ENCODE data around the gene MICAL3. TPM values are rescaled to one million over a fixed set of nuclear protein-coding genes. Genes with fewer than 3 reads are reported as not detected.

The MICAL3 gene
- total and polyA plus RNA-seq, 2 of the 8 experiments (the other 6 are each of a cell fraction or from before 2014, with no cell fraction given), result 8.3 to 41.8 TPM

- CTCF ChIA-PET (ENCODE audit: partially characterized antibody), result interaction anchor here (0.6 to 6.3 kb wide), 28 partner anchors 9 to 186 kb away, joined by 3 to 54 read pairs (median 5); partner anchors contain the start of gene PEX26
- Histone ChIP-seq H3K4me2 (ENCODE audit: insufficient read depth in 1 of 2, low read depth in 2 of 2, low read length in 2 of 2) (no peak overlapping the region), H4K8ac (ENCODE audit: extremely low read depth, insufficient read depth, low read length) (no peak overlapping the region), H3K27ac (ENCODE audit: low read depth, low read length) (no peak overlapping the region), H3K4me1 (replicated peaks in 1 of 4; ENCODE audit: control insufficient read depth in 3 of 4, insufficient read depth in 4 of 4, low read length in 3 of 4) (no peaks in the 10 kb centered on the region), H3K23me2 (ENCODE audit: low read depth, low read length) (no peaks in the 10 kb centered on the region), H3K4ac (replicated peaks; ENCODE audit: insufficient read length, low read depth, low read length) (no peak overlapping the region), H3K79me1 (ENCODE audit: low read depth, low read length) (no peaks in the 10 kb centered on the region; the same call in 1 of the 2 replicates), H3K4me3 (ENCODE audit: extremely low read depth in 1 of 4, insufficient read depth in 2 of 4, low read depth in 3 of 4, low read length in 4 of 4) (no peak overlapping the region), H2BK5ac (ENCODE audit: low read depth, low read length) (no peak overlapping the region), H3K36me3 (ENCODE audit: control insufficient read depth in 2 of 4, insufficient read depth in 4 of 4, low read length in 3 of 4) (peaks cover 2 to 15% (median 8%) of the 10 kb centered on the region in 4 experiments; a peak in 7 of 8 replicates), H3K18ac (ENCODE audit: extremely low read depth, low read length) (no peak overlapping the region), H3K9ac (replicated peaks in 1 of 4; ENCODE audit: extremely low read depth in 1 of 4, low read depth in 3 of 4, low read length in 3 of 4) (no peak overlapping the region), H3K27me3 (replicated peaks in 1 of 4; ENCODE audit: control insufficient read depth in 3 of 4, extremely low read depth in 1 of 4, insufficient read depth in 3 of 4, low read length in 3 of 4) (no peaks in the 10 kb centered on the region), H2BK120ac (replicated peaks; ENCODE audit: low read depth, low read length) (no peak overlapping the region), H4K5ac (ENCODE audit: insufficient read length, low read depth, low read length) (no peak overlapping the region), H3K56ac (replicated peaks; ENCODE audit: insufficient read length, low read depth, low read length) (no peak overlapping the region), H2BK12ac (ENCODE audit: low read depth, low read length) (no peak overlapping the region), H2BK20ac (ENCODE audit: low read length) (no peak overlapping the region), H4K91ac (replicated peaks; ENCODE audit: insufficient read length, low read length) (no peak overlapping the region), H3K9me3 (ENCODE audit: insufficient read depth in 2 of 2, low read depth in 1 of 2, low read length in 1 of 2) (no peaks in the 10 kb centered on the region), H4K20me1 (replicated peaks in 1 of 2; ENCODE audit: control insufficient read depth in 1 of 2, insufficient read depth in 2 of 2, low read length in 2 of 2) (peaks cover 3 to 9% of the 10 kb centered on the region in 2 experiments), H3K14ac (ENCODE audit: insufficient read length) (no peak overlapping the region), H2BK15ac (ENCODE audit: low read length) (no peak overlapping the region), H3K23ac (ENCODE audit: insufficient read length) (no peak overlapping the region), H2AK5ac (ENCODE audit: low read depth, low read length) (no peak overlapping the region), H3K79me2 (ENCODE audit: control insufficient read depth in 1 of 2, insufficient read depth in 2 of 2, low read length in 2 of 2) (no peaks in the 10 kb centered on the region), H2AFZ (ENCODE audit: low read length) (no peak overlapping the region)
- WGBS, 2 experiments (ENCODE audit: extremely low coverage in 1 of 2, insufficient coverage in 1 of 2, insufficient read length in 1 of 2, insufficient replicate concordance in 2 of 2, low coverage in 1 of 2, low lambda C conversion rate in 2 of 2, missing lambda C conversion rate in 1 of 2), result 90% methylated on average over 3 of the region's 3 CpGs; no CpG with 5 or more reads in 1 of the 2 experiments
- FAIRE-seq (no peak), DNase-seq (ENCODE audit: low read depth in 1 of 2, low spot score in 2 of 2) (no peak)
- POLR2A ChIA-PET (ENCODE audit: partially characterized antibody), result no interaction called here
- TF ChIP-seq HDAC6 (IDR thresholded peaks at IDR 0.05; ENCODE audit: low read depth, low read length) (no peak), TBP (IDR thresholded peaks at IDR 0.05; ENCODE audit: low read depth, low read length) (no peak), SIRT6 (IDR thresholded peaks at IDR 0.05; ENCODE audit: low read length) (no peak), EGR1 (IDR thresholded peaks at IDR 0.05; ENCODE audit: borderline replicate concordance, low read depth, low read length) (no peak), ATF3 (IDR thresholded peaks at IDR 0.05; ENCODE audit: insufficient read depth, low read depth, low read length) (no peak), SIX5 (IDR thresholded peaks at IDR 0.05; ENCODE audit: low read depth, low read length) (no peak), SUZ12 (IDR thresholded peaks at IDR 0.05; ENCODE audit: low read length) (no peak), MAX (IDR thresholded peaks at IDR 0.05) (no peak), SP1 (IDR thresholded peaks at IDR 0.05; ENCODE audit: low read depth, low read length) (no peak), RFX5 (IDR thresholded peaks at IDR 0.05; ENCODE audit: borderline replicate concordance, low read depth, low read length) (no peak), KDM5A (IDR thresholded peaks at IDR 0.05; ENCODE audit: low read length) (no peak), POLR2A (IDR thresholded peaks at IDR 0.05; ENCODE audit: control extremely low read depth in 1 of 2, low read depth in 2 of 2, low read length in 2 of 2) (no peak), KDM4A (IDR thresholded peaks at IDR 0.05; ENCODE audit: low read depth, low read length, severe bottlenecking) (no peak), CTBP2 (IDR thresholded peaks at IDR 0.05; ENCODE audit: borderline replicate concordance, insufficient read depth, insufficient read length, low read length) (no peak), SP4 (IDR thresholded peaks at IDR 0.05; ENCODE audit: low read length) (no peak)
Measured at GRCh38 chr22:17890892-17891291, 133.5 kb downstream of the MICAL3 start.
